Lower lobe of right lung (tissue), 2 donors: ENCODE data around the gene FSIP1. TPM values are rescaled to one million over a fixed set of nuclear protein-coding genes. Genes with fewer than 3 reads are reported as not detected.

Source experiments
- ATAC-seq, 2 donors: fragments of 200-7000 bp; cut with Tn5 transposase; one replicate each; pipeline ENCODE4 v1.9.1; 2020 to 2022; ENCODE audit warnings: mild to moderate bottlenecking in 2 of 2, moderate library complexity in 2 of 2
- DNase-seq: peaks from one replicate; pipeline ENCODE4 v3.0.0-alpha.2; 2020
- H3K27ac ChIP-seq: fragments of 200-600 bp; one replicate; pipeline ENCODE4 v1.8.0; 2022
- H3K27me3 ChIP-seq: fragments of 200-600 bp; one replicate; pipeline ENCODE4 v1.8.0; 2022; ENCODE audit warnings: low read depth
- H3K36me3 ChIP-seq: fragments of 200-600 bp; one replicate; pipeline ENCODE4 v1.8.0; 2022; ENCODE audit warnings: mild to moderate bottlenecking
- H3K4me1 ChIP-seq: fragments of 200-600 bp; one replicate; pipeline ENCODE4 v1.8.0; 2022
- H3K4me3 ChIP-seq: fragments of 200-600 bp; one replicate; pipeline ENCODE4 v1.8.0; 2022; ENCODE audit warnings: mild to moderate bottlenecking
- H3K9me3 ChIP-seq: fragments of 200-600 bp; one replicate; pipeline ENCODE4 v1.8.0; 2022
- CTCF ChIP-seq: fragments of 200-600 bp; IDR thresholded peaks from one replicate; pipeline ENCODE4 v1.8.0; 2022; ENCODE audit warnings: antibody characterized with exemption, mild to moderate bottlenecking
- intact Hi-C: fragments of 100-400 bp; cut with DNase I; formaldehyde crosslinking; loops from one replicate; pipeline ENCODE4 v1.11.0; 2022
- total RNA-seq: library from RNA; stranded (reverse); fragmentation: NEBNext Ultra II Directional; extraction: Animal tissue kit (Norgen Biotek cat#: 25700); gene quantifications from one replicate; pipeline ENCODE4 v1.2.1, GENCODE V29; 2021
- donor health status: DM: no; HTN: yes; CAD: no; lungs with severe emphysema.

FSIP1 gene
- total RNA-seq, 1 donor from 2014 or later = 2.0 TPM

GRCh38 chr15:39777496-39777895 is 5.1 kb downstream of the FSIP1 start:
- Histone ChIP-seq H3K4me1 (peaks cover 5% of the 10 kb centered on the region), H3K4me3 (no peak overlapping the region), H3K9me3 (no peaks in the 10 kb centered on the region), H3K27ac (no peak overlapping the region), H3K36me3 (no peaks in the 10 kb centered on the region), H3K27me3 (no peaks in the 10 kb centered on the region)
- DNase-seq (no peak), ATAC-seq (no peak)
- intact Hi-C loops = no loop called here
- TF ChIP-seq CTCF = no peak

- Histone ChIP-seq H3K27me3 (no peaks in the 10 kb centered on the region), H3K27ac (no peak overlapping the region), H3K36me3 (no peaks in the 10 kb centered on the region), H3K9me3 (no peaks in the 10 kb centered on the region), H3K4me3 (no peak overlapping the region), H3K4me1 (no peaks in the 10 kb centered on the region)
- DNase-seq = no peak
- no peak for ATAC-seq
- intact Hi-C loops = no loop called here
- TF ChIP-seq CTCF = no peak
Measured at GRCh38 chr15:39776068-39776467, 6.6 kb downstream of the FSIP1 start.

GRCh38 chr15:39774688-39775267 is 7.9 kb downstream of the FSIP1 start:
- DNase-seq (no peak), ATAC-seq (peak in 1 of 2 donors; percentile 11)
- Histone ChIP-seq H3K4me3 (no peak overlapping the region), H3K9me3 (no peaks in the 10 kb centered on the region), H3K27ac (no peak overlapping the region), H3K36me3 (no peaks in the 10 kb centered on the region), H3K4me1 (no peaks in the 10 kb centered on the region), H3K27me3 (no peaks in the 10 kb centered on the region)
- intact Hi-C loops = no loop called here
- TF ChIP-seq CTCF = no peak

- no peaks in the 10 kb centered on the region for H3K27me3 ChIP-seq
- no peak for ATAC-seq
- H3K4me3 ChIP-seq = no peak overlapping the region
- no peak for TF ChIP-seq CTCF
- no peaks in the 10 kb centered on the region for H3K36me3 ChIP-seq
- peak overlapping the region; percentile 6 for H3K27ac ChIP-seq
- no peaks in the 10 kb centered on the region for H3K9me3 ChIP-seq
- intact Hi-C loops = no loop called here
- H3K4me1 ChIP-seq = no peaks in the 10 kb centered on the region
- no peak for DNase-seq
Measured at GRCh38 chr15:39770748-39771689, 11.6 kb downstream of the FSIP1 start.

- no peaks in the 10 kb centered on the region for H3K36me3 ChIP-seq
- TF ChIP-seq CTCF = no peak
- H3K27ac ChIP-seq = no peak overlapping the region
- intact Hi-C loops = no loop called here
- H3K27me3 ChIP-seq = no peaks in the 10 kb centered on the region
- H3K4me3 ChIP-seq = no peak overlapping the region
- no peaks in the 10 kb centered on the region for H3K4me1 ChIP-seq
- ATAC-seq = no peak
- DNase-seq = no peak
- H3K9me3 ChIP-seq = no peaks in the 10 kb centered on the region
Measured at GRCh38 chr15:39767921-39768320, 14.7 kb downstream of the FSIP1 start.
